OCI-LY7 (cell line): Measurements from ENCODE around the gene MSH2. TPM values are rescaled to one million over a fixed set of nuclear protein-coding genes. Genes with fewer than 3 reads are reported as not detected.

Experiments used
- BruUV-seq: library from RNA; stranded (reverse); fragments of 400-500 nt; replicated peaks from 2 replicates; lab custom pipeline; 2021; lab: Mats Ljungman, UMichigan
- CTCF ChIA-PET: fragments of 300-600 bp; sonication (Branson Sonifier 250); formaldehyde crosslinking; loops from one replicate; lab custom pipeline; 2022; ENCODE audit warnings: antibody characterized with exemption; ENCODE audit not compliant: unreplicated experiment; lab: Charles Lee
- POLR2A ChIA-PET: fragments of 300-600 bp; sonication (Branson Sonifier 250); formaldehyde crosslinking; loops from one replicate; lab custom pipeline; 2022; ENCODE audit warnings: antibody characterized with exemption; lab: Charles Lee
- DNase-seq: peaks from one replicate; pipeline ENCODE4 v3.0.0-alpha.2; 2015; ENCODE audit warnings: low spot score
- H2AFZ ChIP-seq: fragments of 200-600 bp; sonication (generic), shearing (Covaris generic); 2 replicates; pipeline ENCODE4 v1.6.1; 2014; ENCODE audit warnings: mild to moderate bottlenecking, antibody characterized with exemption, low read length, moderate library complexity
- H3K27ac ChIP-seq: fragments of 200-600 bp; sonication (generic); 2 replicates; pipeline ENCODE4 v1.5.1; 2014; ENCODE audit warnings: mixed run types, low read depth, mild to moderate bottlenecking, moderate library complexity, low read length, inconsistent platforms; ENCODE audit not compliant: poor library complexity, severe bottlenecking
- H3K36me3 ChIP-seq: fragments of 200-600 bp; sonication (generic); 2 replicates; pipeline ENCODE4 v1.6.1; 2014; ENCODE audit warnings: mild to moderate bottlenecking, antibody characterized with exemption, low read length, moderate library complexity, mixed read lengths; ENCODE audit not compliant: insufficient read depth
- H3K4me1 ChIP-seq: fragments of 200-600 bp; sonication (generic); 2 replicates; pipeline ENCODE4 v1.5.1; 2014; ENCODE audit warnings: mild to moderate bottlenecking, low read length; ENCODE audit not compliant: insufficient read depth, poor library complexity, severe bottlenecking
- H3K4me2 ChIP-seq: fragments of 200-600 bp; sonication (generic); 2 replicates; pipeline ENCODE4 v1.6.1; 2014; ENCODE audit warnings: mild to moderate bottlenecking, low read length
- H3K4me3 ChIP-seq: fragments of 200-600 bp; sonication (generic); 2 replicates; pipeline ENCODE4 v1.5.1; 2014; ENCODE audit warnings: mild to moderate bottlenecking, low read depth, low read length; ENCODE audit not compliant: poor library complexity, severe bottlenecking
- H3K79me2 ChIP-seq: fragments of 200-600 bp; sonication (generic); 2 replicates; pipeline ENCODE4 v1.6.1; 2016; ENCODE audit warnings: low read depth, mild to moderate bottlenecking, low read length, moderate library complexity, mixed read lengths; ENCODE audit not compliant: insufficient read depth
- H3K9me2 ChIP-seq: fragments of 200-600 bp; sonication (generic); 2 replicates; pipeline ENCODE4 v1.6.1; 2016; ENCODE audit warnings: mild to moderate bottlenecking, low read length, mixed read lengths; ENCODE audit not compliant: insufficient read depth
- H3K9me3 ChIP-seq: fragments of 200-600 bp; sonication (generic); 2 replicates; pipeline ENCODE4 v1.6.1; 2014; ENCODE audit warnings: mild to moderate bottlenecking, mixed run types, low read length, mixed read lengths
- H4K20me1 ChIP-seq: fragments of 200-600 bp; sonication (generic); 2 replicates; pipeline ENCODE4 v1.6.1; 2014; ENCODE audit warnings: mild to moderate bottlenecking, antibody characterized with exemption, low read length, moderate library complexity, mixed read lengths; ENCODE audit not compliant: insufficient read depth
- CTCF ChIP-seq: fragments of 200-600 bp; sonication (generic); conservative IDR thresholded peaks from 2 replicates; pipeline ENCODE4 v1.5.1; 2014; ENCODE audit warnings: mild to moderate bottlenecking, antibody characterized with exemption, low read length, moderate library complexity, mixed read lengths
- EZH2phosphoT487 ChIP-seq: fragments of 200-600 bp; sonication (generic); IDR thresholded peaks from 2 replicates; pipeline ENCODE4 v1.6.1; 2018; ENCODE audit warnings: low read depth, borderline replicate concordance, mild to moderate bottlenecking, mixed run types, antibody characterized with exemption, low read length, moderate library complexity, mixed read lengths
- intact Hi-C: fragments of 100-400 bp; cut with micrococcal nuclease; formaldehyde crosslinking; loops from one replicate; pipeline ENCODE4 v1.10.0; 2022; ENCODE audit not compliant: unreplicated experiment
- total RNA-seq, 2 experiments: library from RNA; depleted of rRNA in 1 of 2; stranded (reverse); fragments of >200 nt in 1 of 2; shearing (Covaris generic) in 1 of 2; gene quantifications; 2 replicates each; pipeline ENCODE4 v1.2.3, GENCODE V29; 2014 to 2022

The MSH2 gene
- total RNA-seq, 2 experiments from 2014 or later, result 96.8 to 97.8 TPM

GRCh38 chr2:47373747-47374146, 29.2 kb upstream of the MSH2 start:
- H3K4me1 ChIP-seq, result no peaks in the 10 kb centered on the region
- peak; percentile 27 for DNase-seq

GRCh38 chr2:47375307-47375706, 27.6 kb upstream of the MSH2 start:
- Histone ChIP-seq H3K4me2 (no peak overlapping the region), H3K9me3 (no peaks in the 10 kb centered on the region), H3K36me3 (no peaks in the 10 kb centered on the region), H3K4me3 (no peak overlapping the region), H3K27ac (no peak overlapping the region), H3K4me1 (no peaks in the 10 kb centered on the region), H3K9me2 (no peaks in the 10 kb centered on the region), H2AFZ (no peak overlapping the region), H3K79me2 (no peaks in the 10 kb centered on the region), H4K20me1 (no peaks in the 10 kb centered on the region)
- POLR2A ChIA-PET, result interaction anchor here (0.6 kb wide), 1 partner anchor 13 kb away, joined by 4 read pairs; no protein-coding TSS in a partner anchor
- BruUV-seq, result no TSS peak
- intact Hi-C loops, result no loop called here
- TF ChIP-seq EZH2phosphoT487 (no peak), CTCF (no peak)
- DNase-seq, result no peak
- CTCF ChIA-PET, result no interaction called here

More at GRCh38 chr2:47373747-47374146, 29.2 kb upstream of the MSH2 start:
- ChIA-PET CTCF (no interaction called here), POLR2A (interaction anchor here (0.9 to 1.3 kb wide), 3 partner anchors 13 to 37 kb away, joined by 3 to 11 read pairs (median 3); no protein-coding TSS in a partner anchor)
- no peak overlapping the region for H3K4me2 ChIP-seq
- TF ChIP-seq EZH2phosphoT487 (no peak), CTCF (peak; percentile 33; the same call in 1 of the 2 replicates)
- H4K20me1 ChIP-seq, result no peaks in the 10 kb centered on the region
- H3K79me2 ChIP-seq, result no peaks in the 10 kb centered on the region
- H3K4me3 ChIP-seq, result no peak overlapping the region
- no peaks in the 10 kb centered on the region for H3K36me3 ChIP-seq
- H3K27ac ChIP-seq, result no peak overlapping the region
- no peak overlapping the region for H2AFZ ChIP-seq
- no peaks in the 10 kb centered on the region for H3K9me3 ChIP-seq
- intact Hi-C loops, result no loop called here
- no TSS peak for BruUV-seq
- no peaks in the 10 kb centered on the region for H3K9me2 ChIP-seq

GRCh38 chr2:47379384-47379783, 23.6 kb upstream of the MSH2 start:
- ChIA-PET CTCF (no interaction called here), POLR2A (no interaction called here)
- no peak for DNase-seq
- intact Hi-C loops, result no loop called here
- Histone ChIP-seq H3K79me2 (no peaks in the 10 kb centered on the region), H3K36me3 (no peaks in the 10 kb centered on the region), H4K20me1 (no peaks in the 10 kb centered on the region), H3K9me3 (no peaks in the 10 kb centered on the region), H2AFZ (no peak overlapping the region), H3K9me2 (no peaks in the 10 kb centered on the region), H3K4me2 (no peak overlapping the region), H3K4me1 (no peaks in the 10 kb centered on the region), H3K27ac (no peak overlapping the region), H3K4me3 (no peak overlapping the region)
- TF ChIP-seq CTCF (no peak), EZH2phosphoT487 (no peak)
- no TSS peak for BruUV-seq
